HepG2 (cell line): ENCODE data around the gene HAND1.

ENCODE experiments used
- CBX5 ChIP-seq: sonication (generic); formaldehyde crosslinking; IDR thresholded peaks from 2 replicates; pipeline ENCODE4 v1.4.0; 2020; ENCODE audit warnings: missing genetic modification reagents, borderline replicate concordance
- CREB1 ChIP-seq, 2 experiments: fragments of 450-650 bp in 1 of 2; IDR thresholded peaks; 2 replicates each; pipeline ENCODE4 v1.6.1; 2016 to 2017; ENCODE audit warnings: control low read depth in 1 of 2, mild to moderate bottlenecking in 1 of 2, missing compliant biosample characterization in 1 of 2, missing genetic modification characterization in 1 of 2
- ETV5 ChIP-seq: IDR thresholded peaks from 2 replicates; pipeline ENCODE4 v1.6.1; 2018; ENCODE audit warnings: missing biosample characterization, missing genetic modification reagents, inconsistent platforms, borderline replicate concordance
- JUN ChIP-seq: sonication (generic); formaldehyde crosslinking; IDR thresholded peaks from 2 replicates; pipeline ENCODE4 v1.4.0; 2020; ENCODE audit warnings: mild to moderate bottlenecking, missing genetic modification reagents
- POLR2A ChIP-seq, 2 experiments: IDR thresholded peaks; 2 replicates each; pipeline ENCODE4 v1.6.1; 2011; ENCODE audit warnings: low read depth in 2 of 2, low read length in 2 of 2, mild to moderate bottlenecking in 1 of 2, moderate library complexity in 1 of 2; ENCODE audit not compliant: insufficient read depth in 1 of 2
- RAD21 ChIP-seq: fragments of 450-650 bp; formaldehyde crosslinking; IDR thresholded peaks from 2 replicates; pipeline ENCODE4 v1.5.0; 2020; ENCODE audit warnings: mild to moderate bottlenecking
- RXRA ChIP-seq: sonication (generic); formaldehyde crosslinking; IDR thresholded peaks from 2 replicates; pipeline ENCODE4 v1.5.1; 2020; ENCODE audit warnings: missing genetic modification reagents
- SMC3 ChIP-seq: IDR thresholded peaks from 2 replicates; pipeline ENCODE4 v1.6.1; 2011; ENCODE audit warnings: low read length, improper control_type of control experiment
- ZBTB8A ChIP-seq: sonication (generic); formaldehyde crosslinking; IDR thresholded peaks from 2 replicates; pipeline ENCODE4 v1.4.0; 2020; ENCODE audit warnings: mild to moderate bottlenecking, low read depth, missing genetic modification reagents, borderline replicate concordance
- ZNF12 ChIP-seq: sonication (generic); formaldehyde crosslinking; IDR thresholded peaks from 2 replicates; pipeline ENCODE4 v1.5.0; 2020; ENCODE audit warnings: missing genetic modification reagents
- ZNF282 ChIP-seq: fragments of 450-650 bp; IDR thresholded peaks from 2 replicates; pipeline ENCODE4 v1.6.1; 2018; ENCODE audit not compliant: partially characterized antibody
- TF ChIP-seq, protein P1 (sequence below): sonication (generic); formaldehyde crosslinking; IDR thresholded peaks from 2 replicates; pipeline ENCODE4 v1.9.0; 2021; ENCODE audit warnings: missing genetic modification reagents, borderline replicate concordance
- TF ChIP-seq, protein P2 (sequence below): sonication (generic); formaldehyde crosslinking; IDR thresholded peaks from 2 replicates; pipeline ENCODE4 v1.8.1; 2022; ENCODE audit warnings: low read depth, mild to moderate bottlenecking, missing genetic modification reagents
- TF ChIP-seq, protein P3 (sequence below): sonication (generic); formaldehyde crosslinking; IDR thresholded peaks from 2 replicates; pipeline ENCODE4 v1.5.1; 2020; ENCODE audit warnings: mild to moderate bottlenecking, missing genetic modification reagents

DNA sequence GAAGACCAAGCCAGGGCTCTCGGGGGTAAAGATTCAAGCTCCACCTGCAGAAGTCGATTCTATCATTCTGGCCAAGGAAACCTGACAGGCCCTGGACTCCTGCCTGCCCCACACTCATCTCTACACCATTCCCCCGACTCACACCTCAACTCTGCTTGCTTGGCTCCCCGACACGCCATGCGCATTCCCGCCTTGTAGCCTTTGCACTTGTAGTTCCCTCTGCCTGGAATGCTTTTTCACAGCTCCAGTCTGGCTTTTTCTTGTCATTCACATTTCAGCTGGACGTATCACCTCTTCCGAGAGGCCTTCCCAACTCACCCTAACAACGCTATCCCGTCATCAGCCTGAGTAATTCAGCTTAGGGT, 28.7 kb upstream of the HAND1 start:
- TF ChIP-seq ZBTB8A: no peak
- TF ChIP-seq, protein P1, sequence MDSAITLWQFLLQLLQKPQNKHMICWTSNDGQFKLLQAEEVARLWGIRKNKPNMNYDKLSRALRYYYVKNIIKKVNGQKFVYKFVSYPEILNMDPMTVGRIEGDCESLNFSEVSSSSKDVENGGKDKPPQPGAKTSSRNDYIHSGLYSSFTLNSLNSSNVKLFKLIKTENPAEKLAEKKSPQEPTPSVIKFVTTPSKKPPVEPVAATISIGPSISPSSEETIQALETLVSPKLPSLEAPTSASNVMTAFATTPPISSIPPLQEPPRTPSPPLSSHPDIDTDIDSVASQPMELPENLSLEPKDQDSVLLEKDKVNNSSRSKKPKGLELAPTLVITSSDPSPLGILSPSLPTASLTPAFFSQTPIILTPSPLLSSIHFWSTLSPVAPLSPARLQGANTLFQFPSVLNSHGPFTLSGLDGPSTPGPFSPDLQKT (CRISPR knock-in tag): no peak
- no peak for TF ChIP-seq JUN (CRISPR knock-in tag)
- no peak for TF ChIP-seq ZNF282
- TF ChIP-seq, protein P2, sequence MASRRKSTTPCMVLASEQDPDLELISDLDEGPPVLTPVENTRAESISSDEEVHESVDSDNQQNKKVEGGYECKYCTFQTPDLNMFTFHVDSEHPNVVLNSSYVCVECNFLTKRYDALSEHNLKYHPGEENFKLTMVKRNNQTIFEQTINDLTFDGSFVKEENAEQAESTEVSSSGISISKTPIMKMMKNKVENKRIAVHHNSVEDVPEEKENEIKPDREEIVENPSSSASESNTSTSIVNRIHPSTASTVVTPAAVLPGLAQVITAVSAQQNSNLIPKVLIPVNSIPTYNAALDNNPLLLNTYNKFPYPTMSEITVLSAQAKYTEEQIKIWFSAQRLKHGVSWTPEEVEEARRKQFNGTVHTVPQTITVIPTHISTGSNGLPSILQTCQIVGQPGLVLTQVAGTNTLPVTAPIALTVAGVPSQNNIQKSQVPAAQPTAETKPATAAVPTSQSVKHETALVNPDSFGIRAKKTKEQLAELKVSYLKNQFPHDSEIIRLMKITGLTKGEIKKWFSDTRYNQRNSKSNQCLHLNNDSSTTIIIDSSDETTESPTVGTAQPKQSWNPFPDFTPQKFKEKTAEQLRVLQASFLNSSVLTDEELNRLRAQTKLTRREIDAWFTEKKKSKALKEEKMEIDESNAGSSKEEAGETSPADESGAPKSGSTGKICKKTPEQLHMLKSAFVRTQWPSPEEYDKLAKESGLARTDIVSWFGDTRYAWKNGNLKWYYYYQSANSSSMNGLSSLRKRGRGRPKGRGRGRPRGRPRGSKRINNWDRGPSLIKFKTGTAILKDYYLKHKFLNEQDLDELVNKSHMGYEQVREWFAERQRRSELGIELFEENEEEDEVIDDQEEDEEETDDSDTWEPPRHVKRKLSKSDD (CRISPR knock-in tag): no peak
- TF ChIP-seq SMC3: no peak
- TF ChIP-seq CREB1 (IDR thresholded peaks at IDR 0.05): no peak
- no peak for TF ChIP-seq CREB1 (CRISPR knock-in tag; IDR thresholded peaks at IDR 0.05)
- no peak for TF ChIP-seq RAD21 (CRISPR knock-in tag)
- TF ChIP-seq ETV5: no peak
- TF ChIP-seq RXRA (CRISPR knock-in tag): no peak
- no peak for TF ChIP-seq POLR2A (IDR thresholded peaks at IDR 0.05; ENCODE audit: insufficient read depth in 1 of 2, low read depth in 2 of 2, low read length in 2 of 2)
- TF ChIP-seq, protein P3, sequence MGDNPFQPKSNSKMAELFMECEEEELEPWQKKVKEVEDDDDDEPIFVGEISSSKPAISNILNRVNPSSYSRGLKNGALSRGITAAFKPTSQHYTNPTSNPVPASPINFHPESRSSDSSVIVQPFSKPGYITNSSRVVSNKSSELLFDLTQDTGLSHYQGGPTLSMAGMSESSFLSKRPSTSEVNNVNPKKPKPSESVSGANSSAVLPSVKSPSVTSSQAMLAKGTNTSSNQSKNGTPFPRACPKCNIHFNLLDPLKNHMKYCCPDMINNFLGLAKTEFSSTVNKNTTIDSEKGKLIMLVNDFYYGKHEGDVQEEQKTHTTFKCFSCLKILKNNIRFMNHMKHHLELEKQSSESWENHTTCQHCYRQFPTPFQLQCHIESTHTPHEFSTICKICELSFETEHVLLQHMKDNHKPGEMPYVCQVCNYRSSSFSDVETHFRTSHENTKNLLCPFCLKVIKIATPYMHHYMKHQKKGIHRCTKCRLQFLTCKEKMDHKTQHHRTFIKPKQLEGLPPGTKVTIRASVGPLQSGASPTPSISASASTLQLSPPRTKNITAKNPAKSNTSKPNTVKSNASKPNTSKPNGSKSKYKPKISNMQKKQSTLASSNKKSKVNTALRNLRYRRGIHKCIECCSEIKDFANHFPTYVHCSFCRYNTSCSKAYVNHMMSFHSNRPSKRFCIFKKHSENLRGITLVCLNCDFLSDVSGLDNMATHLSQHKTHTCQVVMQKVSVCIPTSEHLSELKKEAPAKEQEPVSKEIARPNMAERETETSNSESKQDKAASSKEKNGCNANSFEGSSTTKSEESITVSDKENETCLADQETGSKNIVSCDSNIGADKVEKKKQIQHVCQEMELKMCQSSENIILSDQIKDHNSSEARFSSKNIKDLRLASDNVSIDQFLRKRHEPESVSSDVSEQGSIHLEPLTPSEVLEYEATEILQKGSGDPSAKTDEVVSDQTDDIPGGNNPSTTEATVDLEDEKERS (CRISPR knock-in tag): no peak
- no peak for TF ChIP-seq CBX5 (CRISPR knock-in tag)
- no peak for TF ChIP-seq ZNF12
